Vagina (tissue), 2 donors: ENCODE measurements around the gene CORIN.

ENCODE experiments used
- CTCF ChIP-seq, 3 experiments: fragments of 450-650 bp in 2 of 3; fragments of 200-600 bp in 1 of 3; sonication (generic) in 1 of 3; IDR thresholded peaks; one replicate each; pipeline ENCODE4 v1.5.1; 2017 to 2019; ENCODE audit warnings: antibody characterized with exemption in 3 of 3, mild to moderate bottlenecking in 2 of 3, moderate library complexity in 2 of 3
- POLR2A ChIP-seq, 2 donors: fragments of 450-650 bp; IDR thresholded peaks; one replicate each; pipeline ENCODE4 v1.6.1; 2017; ENCODE audit warnings: antibody characterized with exemption in 2 of 2, mild to moderate bottlenecking in 2 of 2, moderate library complexity in 2 of 2
- POLR2AphosphoS5 ChIP-seq, 2 donors: sonication (generic); formaldehyde crosslinking; IDR thresholded peaks; one replicate each; pipeline ENCODE4 v1.9.0; 2017; ENCODE audit warnings: antibody characterized with exemption in 2 of 2, mild to moderate bottlenecking in 2 of 2, low read depth in 1 of 2; ENCODE audit not compliant: insufficient read depth in 1 of 2

DNA sequence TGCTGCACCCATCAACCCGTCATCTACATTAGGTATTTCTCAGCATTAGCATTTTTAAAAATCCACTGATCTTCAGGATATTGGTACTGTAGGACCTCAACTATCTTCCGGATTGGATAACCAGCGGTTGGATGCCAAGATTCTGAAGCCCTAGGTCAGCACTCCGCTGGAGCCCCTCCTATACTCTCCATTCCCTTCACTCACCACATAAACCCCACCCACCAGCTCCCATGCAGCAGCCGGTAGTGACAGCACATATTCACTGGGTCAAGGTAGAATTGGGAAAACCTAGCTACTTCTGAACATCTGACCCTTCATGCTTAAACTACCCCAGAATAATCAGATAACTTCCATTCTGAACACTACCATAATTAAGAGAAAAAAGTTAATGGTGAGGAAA lies 134.9 kb downstream of the CORIN start:
- TF ChIP-seq POLR2AphosphoS5 (IDR thresholded peaks at IDR 0.05; ENCODE audit: insufficient read depth in 1 of 2, low read depth in 1 of 2) (no peak), CTCF (IDR thresholded peaks at IDR 0.05) (no peak), POLR2A (IDR thresholded peaks at IDR 0.05) (no peak)
